Bronchial epithelial cell (primary cell): ENCODE results near the gene TCOF1. TPM values are rescaled to one million over a fixed set of nuclear protein-coding genes. Genes with fewer than 3 reads are reported as not detected.

Source experiments
- DNase-seq: peaks from one replicate; pipeline ENCODE4 v3.0.0-alpha.2; 2010; ENCODE audit warnings: low read depth
- FAIRE-seq: peaks from 2 replicates; lab custom pipeline; 2011; peaks lifted over from hg19 to GRCh38; lab: Jason Lieb, UNC
- H3K27me3 ChIP-seq: 2 replicates; pipeline ENCODE4 v1.5.1; 2011; ENCODE audit warnings: low read length; ENCODE audit not compliant: control insufficient read depth, insufficient read depth
- H3K36me3 ChIP-seq: 2 replicates; pipeline ENCODE4 v1.5.1; 2011; ENCODE audit warnings: low read length; ENCODE audit not compliant: control insufficient read depth, insufficient read depth
- H3K4me3 ChIP-seq: 2 replicates; pipeline ENCODE4 v1.5.1; 2011; ENCODE audit warnings: mild to moderate bottlenecking, low read depth, low read length, control low read depth
- total RNA-seq: library from RNA; depleted of rRNA; stranded (reverse); fragments of >200 nt; gene quantifications from 2 replicates; pipeline ENCODE4 v1.2.1, GENCODE V29; 2014
- TF ChIP-seq, protein P1 (sequence below): IDR thresholded peaks from 2 replicates; pipeline ENCODE4 v1.5.1; 2011; ENCODE audit warnings: mild to moderate bottlenecking, moderate library complexity, low read length, control low read depth, inconsistent platforms; ENCODE audit not compliant: insufficient read depth, severe bottlenecking

Gene TCOF1
- total RNA-seq, 1 donor from 2014 or later, result 9.0 TPM

DNA sequence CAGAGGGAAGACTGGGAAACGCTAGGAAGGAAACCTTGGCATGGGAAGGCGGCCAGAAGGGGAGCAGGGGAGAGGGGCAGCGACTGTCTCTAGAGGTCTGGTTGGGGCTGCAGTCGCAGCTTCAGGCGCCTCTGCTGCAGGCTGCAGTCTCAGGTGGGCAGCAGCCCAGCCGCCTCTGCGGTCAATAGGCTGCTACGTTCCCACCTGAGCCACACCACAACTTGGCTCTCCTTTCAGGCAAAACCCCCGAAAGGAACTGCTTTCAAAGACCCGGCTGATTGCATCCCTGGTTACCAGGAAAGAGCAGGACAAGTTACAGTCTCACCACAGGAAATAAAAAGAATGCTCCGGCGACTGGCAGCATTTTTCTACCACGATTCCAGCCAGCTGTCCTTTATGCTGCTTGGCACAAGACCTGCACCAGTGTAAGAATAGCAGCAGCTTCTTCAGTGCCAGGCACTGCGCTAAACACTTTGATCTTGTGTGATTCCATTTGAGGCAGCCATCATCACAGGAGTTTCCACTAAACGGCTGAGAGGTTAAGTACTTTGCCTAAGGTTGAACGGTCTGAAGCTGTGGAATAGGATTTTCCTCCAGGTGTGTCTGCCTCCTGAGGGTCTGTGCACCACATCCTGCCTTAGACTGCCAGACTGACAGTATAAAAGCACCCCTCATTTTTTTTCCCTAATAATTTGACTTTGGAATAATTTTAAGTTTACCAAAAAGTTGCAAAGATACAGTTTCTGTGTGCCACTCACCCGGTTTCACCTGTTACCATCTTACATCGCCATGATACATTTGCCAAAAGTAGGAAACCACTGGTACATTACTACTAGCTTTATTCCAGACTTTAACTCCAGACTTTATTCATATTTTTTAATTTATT is 84.6 kb downstream of the TCOF1 start:
- H3K36me3 ChIP-seq, result peaks cover 31% of the 10 kb centered on the region
- DNase-seq, result no peak
- TF ChIP-seq, protein P1, sequence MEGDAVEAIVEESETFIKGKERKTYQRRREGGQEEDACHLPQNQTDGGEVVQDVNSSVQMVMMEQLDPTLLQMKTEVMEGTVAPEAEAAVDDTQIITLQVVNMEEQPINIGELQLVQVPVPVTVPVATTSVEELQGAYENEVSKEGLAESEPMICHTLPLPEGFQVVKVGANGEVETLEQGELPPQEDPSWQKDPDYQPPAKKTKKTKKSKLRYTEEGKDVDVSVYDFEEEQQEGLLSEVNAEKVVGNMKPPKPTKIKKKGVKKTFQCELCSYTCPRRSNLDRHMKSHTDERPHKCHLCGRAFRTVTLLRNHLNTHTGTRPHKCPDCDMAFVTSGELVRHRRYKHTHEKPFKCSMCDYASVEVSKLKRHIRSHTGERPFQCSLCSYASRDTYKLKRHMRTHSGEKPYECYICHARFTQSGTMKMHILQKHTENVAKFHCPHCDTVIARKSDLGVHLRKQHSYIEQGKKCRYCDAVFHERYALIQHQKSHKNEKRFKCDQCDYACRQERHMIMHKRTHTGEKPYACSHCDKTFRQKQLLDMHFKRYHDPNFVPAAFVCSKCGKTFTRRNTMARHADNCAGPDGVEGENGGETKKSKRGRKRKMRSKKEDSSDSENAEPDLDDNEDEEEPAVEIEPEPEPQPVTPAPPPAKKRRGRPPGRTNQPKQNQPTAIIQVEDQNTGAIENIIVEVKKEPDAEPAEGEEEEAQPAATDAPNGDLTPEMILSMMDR, result no peak
- no peak for FAIRE-seq
- H3K27me3 ChIP-seq, result no peaks in the 10 kb centered on the region
- no peak overlapping the region for H3K4me3 ChIP-seq

DNA sequence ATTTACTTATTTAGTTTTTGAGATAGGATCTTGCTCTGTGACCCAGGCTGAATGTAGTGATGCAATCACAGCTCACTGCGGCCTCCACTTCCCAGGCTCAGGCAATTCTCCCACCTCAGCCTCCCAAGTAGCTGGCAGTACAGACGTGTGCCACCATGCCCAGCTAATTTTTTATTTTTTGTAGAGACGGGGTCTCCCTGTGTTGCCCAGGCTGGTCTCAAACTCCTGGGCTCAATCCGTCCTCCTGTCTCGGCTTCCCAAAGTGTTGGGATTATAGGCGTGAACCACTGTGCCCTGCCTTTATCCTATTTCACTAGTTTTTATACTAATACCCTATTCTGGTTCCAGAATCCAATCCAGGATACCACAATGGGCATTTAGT is 85.2 kb downstream of the TCOF1 start:
- no peak for DNase-seq
- H3K36me3 ChIP-seq, result peaks cover 35% of the 10 kb centered on the region
- H3K4me3 ChIP-seq, result no peak overlapping the region
- TF ChIP-seq, protein P1, result no peak
- H3K27me3 ChIP-seq, result no peaks in the 10 kb centered on the region
- FAIRE-seq, result no peak

DNA sequence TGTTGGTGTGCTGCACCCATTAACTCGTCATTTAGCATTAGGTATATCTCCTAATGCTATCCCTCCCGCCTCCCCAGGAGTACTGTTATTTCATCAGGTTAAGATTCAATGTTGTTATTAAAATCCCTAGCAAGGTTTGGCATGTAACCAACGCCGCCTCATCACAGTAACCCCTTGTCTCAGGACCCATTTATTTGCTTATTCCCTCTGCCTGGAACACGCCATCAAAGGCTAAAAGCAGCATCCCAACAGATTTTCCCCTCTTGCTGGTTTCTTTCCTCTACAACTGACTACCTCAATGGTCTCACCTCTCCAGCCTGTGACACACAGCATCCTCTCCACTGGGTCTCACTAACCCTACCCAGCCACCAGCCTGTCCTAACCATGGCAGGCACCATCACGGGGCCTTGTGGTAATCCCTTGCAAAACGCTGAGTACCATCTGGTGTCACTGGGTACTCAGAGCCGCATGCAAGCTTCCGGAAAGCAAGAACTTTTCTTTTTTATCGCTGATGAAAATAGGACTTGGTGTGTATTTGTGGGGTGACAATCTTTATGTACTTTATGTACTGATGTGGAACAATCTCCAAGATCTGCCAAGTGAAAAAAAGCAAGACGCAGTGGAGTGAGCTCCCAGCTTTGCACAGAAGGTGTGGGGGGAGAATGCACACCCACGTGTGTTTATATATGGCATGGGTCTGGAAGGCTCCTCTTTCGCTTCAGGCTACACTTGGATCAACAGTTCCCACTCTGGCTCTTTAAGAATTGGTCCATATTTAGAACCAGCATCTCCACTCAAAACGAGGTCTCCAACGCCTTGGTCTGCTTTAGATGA is 86.0 kb downstream of the TCOF1 start:
- FAIRE-seq (no peak), DNase-seq (no peak)
- peaks cover 38% of the 10 kb centered on the region for H3K36me3 ChIP-seq

DNA sequence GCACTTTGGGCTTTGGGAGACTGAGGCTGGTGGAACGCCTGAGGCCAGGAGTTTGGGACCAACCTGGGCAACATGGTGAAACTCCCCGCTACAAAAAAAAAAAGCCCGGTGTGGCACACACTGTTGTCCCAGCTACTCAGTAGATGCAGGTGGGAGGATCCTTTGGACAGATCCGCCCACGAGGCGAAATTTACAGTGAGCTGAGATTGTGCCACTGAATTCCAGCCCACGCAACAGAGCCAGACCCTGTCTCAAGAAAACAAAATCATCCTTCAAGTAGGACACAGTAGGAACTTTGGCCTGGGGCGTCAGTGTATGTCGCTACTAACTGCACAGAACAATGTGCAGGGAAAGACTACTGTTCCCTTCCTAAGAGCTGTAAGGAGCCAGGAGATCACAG is 87.3 kb downstream of the TCOF1 start:
- FAIRE-seq (no peak), DNase-seq (no peak)
- Histone ChIP-seq H3K27me3 (no peaks in the 10 kb centered on the region), H3K36me3 (peaks cover 39% of the 10 kb centered on the region), H3K4me3 (no peak overlapping the region)
- TF ChIP-seq, protein P1, result no peak

More for the DNA sequence above, 86.0 kb downstream of the TCOF1 start:
- no peak overlapping the region for H3K4me3 ChIP-seq
- TF ChIP-seq, protein P1, result no peak
- H3K27me3 ChIP-seq, result no peaks in the 10 kb centered on the region

DNA sequence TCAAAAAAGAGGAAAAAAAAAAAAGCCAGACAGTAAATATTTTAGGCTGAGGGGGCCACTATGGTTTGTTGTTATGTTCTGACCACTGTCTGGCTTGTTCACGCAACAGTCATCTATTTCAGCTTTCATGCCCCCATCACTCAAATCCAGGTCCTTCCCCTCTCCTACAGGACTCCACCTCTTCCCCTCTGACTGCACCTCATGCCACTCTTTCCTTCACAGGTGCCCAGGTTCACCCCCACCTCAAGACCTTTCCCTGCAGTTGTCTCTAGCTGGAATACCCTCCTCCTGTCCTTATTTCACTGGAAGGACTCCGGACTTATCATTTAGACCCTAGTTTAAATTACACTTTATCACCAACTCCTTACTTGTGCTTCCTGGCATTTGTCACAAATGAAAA is 88.6 kb downstream of the TCOF1 start:
- Histone ChIP-seq H3K4me3 (no peak overlapping the region), H3K27me3 (no peaks in the 10 kb centered on the region), H3K36me3 (peaks cover 39% of the 10 kb centered on the region)
- TF ChIP-seq, protein P1, result no peak
- no peak for FAIRE-seq
- no peak for DNase-seq
